ENCODE results near the gene LCP2. TPM values are rescaled to one million over a fixed set of nuclear protein-coding genes. Genes with fewer than 3 reads are reported as not detected.
"Not testable (repeated sequence)": the region's sequence is repeated elsewhere in the genome, so short reads cannot be mapped to it uniquely, and the experiment has no call there.

LCP2 gene
- total RNA-seq, 1 donor from 2014 or later: not detected

DNA sequence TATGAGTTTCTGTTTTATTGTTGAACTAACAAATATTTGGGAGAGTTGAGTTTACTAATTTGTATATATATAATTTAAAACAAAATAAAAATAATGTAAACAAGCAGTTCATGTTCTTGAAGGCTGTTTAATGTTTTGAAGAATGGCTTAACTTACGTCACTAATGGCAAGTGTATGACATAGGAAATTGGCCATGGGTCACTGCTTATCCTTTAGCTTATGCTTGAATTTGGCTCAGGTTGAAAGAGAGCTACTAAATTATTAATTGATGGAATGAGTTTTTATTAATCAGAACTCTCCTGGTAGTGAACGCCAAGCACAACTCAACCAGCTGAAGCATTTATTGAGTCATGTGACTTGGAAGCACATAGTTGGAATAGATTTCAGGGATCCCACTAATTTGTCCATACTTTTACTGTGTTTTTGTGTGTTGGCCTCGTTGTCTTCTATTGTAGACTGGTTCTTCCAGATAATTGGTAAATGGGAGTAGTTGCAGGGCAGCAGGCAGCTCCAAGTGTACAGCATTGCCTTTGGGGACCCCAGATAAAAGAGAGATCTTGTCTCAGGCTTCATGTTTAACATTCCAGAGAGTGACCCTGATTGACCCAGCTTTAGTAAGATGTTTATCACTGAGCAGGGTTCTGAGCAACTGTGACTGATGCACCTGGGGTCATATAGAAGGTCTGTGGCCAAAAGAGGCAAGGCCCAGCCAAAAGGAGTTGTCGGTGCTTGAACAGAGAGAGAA, 51.3 kb downstream of the LCP2 start:
- Mint-ChIP-seq H3K27ac (no peak overlapping the region), H3K36me3 (no peaks in the 10 kb centered on the region), H3K4me3 (no peak overlapping the region), H3K4me1 (ENCODE audit: unreplicated experiment) (peaks cover 21% of the 10 kb centered on the region), H3K27me3 (peaks cover 13% of the 10 kb centered on the region), H3K9me3 (no peaks in the 10 kb centered on the region)
- TF ChIP-seq, protein P1, sequence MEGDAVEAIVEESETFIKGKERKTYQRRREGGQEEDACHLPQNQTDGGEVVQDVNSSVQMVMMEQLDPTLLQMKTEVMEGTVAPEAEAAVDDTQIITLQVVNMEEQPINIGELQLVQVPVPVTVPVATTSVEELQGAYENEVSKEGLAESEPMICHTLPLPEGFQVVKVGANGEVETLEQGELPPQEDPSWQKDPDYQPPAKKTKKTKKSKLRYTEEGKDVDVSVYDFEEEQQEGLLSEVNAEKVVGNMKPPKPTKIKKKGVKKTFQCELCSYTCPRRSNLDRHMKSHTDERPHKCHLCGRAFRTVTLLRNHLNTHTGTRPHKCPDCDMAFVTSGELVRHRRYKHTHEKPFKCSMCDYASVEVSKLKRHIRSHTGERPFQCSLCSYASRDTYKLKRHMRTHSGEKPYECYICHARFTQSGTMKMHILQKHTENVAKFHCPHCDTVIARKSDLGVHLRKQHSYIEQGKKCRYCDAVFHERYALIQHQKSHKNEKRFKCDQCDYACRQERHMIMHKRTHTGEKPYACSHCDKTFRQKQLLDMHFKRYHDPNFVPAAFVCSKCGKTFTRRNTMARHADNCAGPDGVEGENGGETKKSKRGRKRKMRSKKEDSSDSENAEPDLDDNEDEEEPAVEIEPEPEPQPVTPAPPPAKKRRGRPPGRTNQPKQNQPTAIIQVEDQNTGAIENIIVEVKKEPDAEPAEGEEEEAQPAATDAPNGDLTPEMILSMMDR (conservative IDR thresholded peaks at IDR 0.05): no peak
- no peak for DNase-seq (ENCODE audit: extremely low spot score, unreplicated experiment)

DNA sequence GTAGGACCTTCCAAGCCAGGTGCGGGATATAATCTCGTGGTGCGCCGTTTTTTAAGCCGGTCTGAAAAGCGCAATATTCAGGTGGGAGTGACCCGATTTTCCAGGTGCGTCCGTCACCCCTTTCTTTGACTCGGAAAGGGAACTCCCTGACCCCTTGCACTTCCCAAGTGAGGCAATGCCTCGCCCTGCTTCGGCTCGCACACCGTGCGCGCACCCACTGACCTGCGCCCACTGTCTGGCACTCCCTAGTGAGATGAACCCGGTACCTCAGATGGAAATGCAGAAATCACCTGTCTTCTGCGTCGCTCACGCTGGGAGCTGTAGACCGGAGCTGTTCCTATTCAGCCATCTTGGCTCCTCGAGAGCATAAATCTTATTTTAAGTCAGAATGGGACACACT, 52.1 kb downstream of the LCP2 start:
- not testable (repeated sequence) for H3K27ac Mint-ChIP-seq; H3K27me3 Mint-ChIP-seq; H3K9me3 Mint-ChIP-seq; DNase-seq (ENCODE audit: extremely low spot score, unreplicated experiment); H3K4me3 Mint-ChIP-seq; H3K36me3 Mint-ChIP-seq
- peaks cover 15% of the 10 kb centered on the region for H3K4me1 Mint-ChIP-seq (ENCODE audit: unreplicated experiment)

DNA sequence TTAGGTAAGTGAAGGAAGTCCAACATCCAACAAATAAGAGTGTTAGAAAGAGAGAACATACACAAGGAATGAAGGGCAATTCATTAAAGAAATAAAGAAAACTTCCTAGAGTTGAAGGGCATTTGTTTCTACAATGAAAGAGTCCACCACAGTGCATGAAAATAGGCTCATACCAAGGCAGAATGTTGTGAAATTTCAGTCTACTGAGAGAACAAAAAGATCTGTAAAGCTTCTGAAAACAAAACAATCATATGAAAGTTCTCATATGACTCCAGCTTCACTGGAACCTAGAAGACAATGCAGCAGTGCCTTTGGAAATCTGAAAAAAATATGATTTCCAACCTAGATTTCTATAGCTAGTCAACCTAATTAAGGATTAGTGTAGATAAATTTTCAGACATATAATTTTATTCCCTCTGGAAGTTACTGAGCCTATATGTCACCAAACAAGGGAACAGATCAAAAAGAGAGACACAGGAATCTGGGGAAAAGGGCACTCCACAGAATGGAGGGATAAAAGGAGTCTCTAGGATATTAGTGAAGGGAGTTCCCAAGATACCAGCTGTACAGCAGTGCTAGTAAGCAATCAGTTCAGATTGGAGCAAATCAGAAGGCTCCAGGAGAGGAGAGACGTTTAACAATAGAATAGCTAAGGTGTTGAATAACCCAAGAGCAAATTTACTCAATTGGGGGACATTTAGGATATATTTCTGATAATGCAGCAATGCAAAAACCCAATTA, 59.0 kb downstream of the LCP2 start:
- TF ChIP-seq, protein P1 (conservative IDR thresholded peaks at IDR 0.05): no peak
- no peak for DNase-seq (ENCODE audit: extremely low spot score, unreplicated experiment)
- Mint-ChIP-seq H3K9me3 (no peaks in the 10 kb centered on the region), H3K27me3 (peaks cover 6% of the 10 kb centered on the region), H3K4me3 (no peak overlapping the region), H3K27ac (no peak overlapping the region), H3K4me1 (ENCODE audit: unreplicated experiment) (no peaks in the 10 kb centered on the region), H3K36me3 (no peaks in the 10 kb centered on the region)

DNA sequence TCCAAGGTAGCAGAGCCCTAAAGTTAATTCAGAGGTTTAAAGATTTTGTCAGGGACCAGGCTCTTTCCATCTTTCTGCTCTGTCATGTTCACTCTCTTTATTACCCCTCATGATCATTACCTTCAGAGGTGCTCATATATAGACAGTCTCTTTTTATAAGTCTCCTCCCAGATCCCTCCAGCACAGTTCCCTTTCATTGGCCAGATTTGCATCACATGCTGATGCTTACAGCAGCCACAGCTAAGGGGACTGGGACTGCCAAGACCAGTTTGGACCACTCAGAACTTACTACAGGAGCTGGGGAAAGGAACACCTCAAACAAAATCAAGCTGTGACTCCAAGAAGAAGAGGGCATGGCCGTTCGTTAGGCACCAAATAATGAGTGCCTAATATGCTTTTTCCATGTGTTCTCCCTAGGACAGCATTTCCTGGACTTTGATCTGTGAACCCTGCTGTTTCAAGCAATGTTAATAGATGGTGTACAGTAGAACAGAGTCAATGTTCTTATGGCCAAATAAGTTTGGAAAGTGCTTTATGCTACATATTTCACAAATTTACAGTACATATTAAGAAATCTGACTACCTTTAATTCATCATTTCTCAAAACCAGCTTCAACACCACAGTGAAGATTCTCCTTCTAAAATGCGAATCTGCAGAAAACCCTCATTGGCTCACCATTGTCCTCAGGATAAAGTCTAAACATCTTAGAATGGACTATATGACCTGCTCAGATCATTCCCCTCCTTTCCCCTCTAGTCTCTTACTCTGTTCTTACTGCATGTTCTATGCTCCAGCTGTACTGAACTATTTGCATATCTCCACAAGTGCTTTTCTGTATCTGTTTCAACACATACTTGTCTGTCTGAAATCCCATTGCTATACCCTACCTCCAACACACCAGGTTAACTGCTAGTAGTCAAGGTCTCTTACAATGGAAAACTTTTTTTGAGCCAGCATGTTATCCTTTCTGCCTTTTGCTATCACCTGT, 61.4 kb downstream of the LCP2 start:
- H3K4me1 Mint-ChIP-seq (ENCODE audit: unreplicated experiment): no peaks in the 10 kb centered on the region
- H3K27me3 Mint-ChIP-seq: peaks cover 6% of the 10 kb centered on the region
- H3K9me3 Mint-ChIP-seq: no peaks in the 10 kb centered on the region
- H3K4me3 Mint-ChIP-seq: no peak overlapping the region
- DNase-seq (ENCODE audit: extremely low spot score, unreplicated experiment): no peak
- TF ChIP-seq, protein P1 (conservative IDR thresholded peaks at IDR 0.05): no peak
- no peak overlapping the region for H3K27ac Mint-ChIP-seq
- H3K36me3 Mint-ChIP-seq: no peaks in the 10 kb centered on the region

DNA sequence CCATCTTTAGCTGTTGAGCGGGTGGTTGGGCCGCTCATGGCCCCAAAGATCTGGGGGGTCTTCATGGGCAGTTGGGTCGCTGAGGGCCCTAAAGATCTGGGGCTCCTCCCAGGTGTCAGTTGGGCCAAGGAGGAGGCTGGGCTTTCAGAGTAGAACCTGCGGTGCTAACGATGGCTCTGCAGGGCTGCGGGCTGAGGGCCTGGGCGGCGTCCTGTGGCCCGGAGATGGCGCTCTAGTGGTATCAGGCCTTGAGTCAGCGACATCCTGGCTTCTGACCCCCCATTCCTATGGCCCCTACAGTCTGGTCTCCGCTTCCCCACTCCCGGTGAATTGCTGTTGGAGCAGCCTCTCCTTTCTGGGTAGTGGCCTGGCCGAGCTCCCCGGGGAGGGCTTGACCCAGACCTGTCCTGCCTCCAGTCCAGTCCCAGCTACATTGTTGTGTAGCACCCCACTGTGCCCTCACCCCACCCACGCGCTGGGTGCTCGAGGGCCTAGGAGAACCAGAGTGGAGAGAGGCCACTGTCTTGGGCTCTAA, 64.2 kb downstream of the LCP2 start:
- peaks cover 12% of the 10 kb centered on the region for H3K4me1 Mint-ChIP-seq (ENCODE audit: unreplicated experiment)
- TF ChIP-seq, protein P1 (conservative IDR thresholded peaks at IDR 0.05): no peak
- no peak overlapping the region for H3K4me3 Mint-ChIP-seq
- no peaks in the 10 kb centered on the region for H3K9me3 Mint-ChIP-seq
- no peak overlapping the region for H3K27ac Mint-ChIP-seq
- no peaks in the 10 kb centered on the region for H3K36me3 Mint-ChIP-seq
- H3K27me3 Mint-ChIP-seq: peaks cover 6% of the 10 kb centered on the region
- no peak for DNase-seq (ENCODE audit: extremely low spot score, unreplicated experiment)

Data from type B pancreatic cell (in vitro differentiated cells).